GM12878 (cell line): ENCODE data around the gene ADAM10. TPM values are rescaled to one million over a fixed set of nuclear protein-coding genes. Genes with fewer than 3 reads are reported as not detected.

ENCODE experiments used
- ATAC-seq: fragments of 200-7000 bp; cut with Tn5 transposase; 3 replicates; pipeline ENCODE4 v1.9.1; 2020; ENCODE audit warnings: mild to moderate bottlenecking, moderate library complexity
- BruUV-seq: library from RNA; stranded (reverse); fragments of 400-500 nt; replicated peaks from 2 replicates; lab custom pipeline; 2021; lab: Mats Ljungman, UMichigan
- CTCF ChIA-PET: fragments of 300-600 bp; sonication (Branson Sonifier 250); formaldehyde crosslinking; extraction: SDS; loops from one replicate; lab custom pipeline; 2021; ENCODE audit warnings: inconsistent platforms; lab: Yijun Ruan, JAX
- POLR2A ChIA-PET: fragments of 350-600 bp; formaldehyde crosslinking; extraction: SDS; loops from one replicate; lab custom pipeline; 2021; ENCODE audit warnings: inconsistent platforms; lab: Charles Lee
- RAD21 ChIA-PET: fragments of 300-600 bp; sonication (Branson Sonifier 250); formaldehyde crosslinking; loops from one replicate; lab custom pipeline; 2023; ENCODE audit warnings: antibody characterized with exemption; ENCODE audit not compliant: unreplicated experiment; lab: Charles Lee
- SMC1A ChIA-PET: fragments of 300-600 bp; sonication (Branson Sonifier 250); formaldehyde crosslinking; loops from one replicate; lab custom pipeline; 2023; ENCODE audit not compliant: unreplicated experiment, uncharacterized antibody; lab: Charles Lee
- DNase-seq: peaks from one replicate; pipeline ENCODE4 v3.0.0-alpha.2; 2011; ENCODE audit warnings: low read depth, low spot score
- FAIRE-seq: peaks from 3 replicates; lab custom pipeline; 2011; peaks lifted over from hg19 to GRCh38; lab: Jason Lieb, UNC
- H2AFZ ChIP-seq: 2 replicates; pipeline ENCODE4 v1.6.0; 2011; ENCODE audit warnings: low read depth, low read length, control low read depth; ENCODE audit not compliant: control insufficient read depth
- H3K27ac ChIP-seq: 2 replicates; pipeline ENCODE4 v1.5.1; 2011; ENCODE audit warnings: control low read depth; ENCODE audit not compliant: control insufficient read depth, insufficient read depth
- H3K27me3 ChIP-seq, 2 experiments: replicated peaks in 1 of 2; 2 replicates each; pipeline versions ENCODE4 v1.6.0 to v1.6.1; 2011; ENCODE audit warnings: low read length in 1 of 2; ENCODE audit not compliant: control insufficient read depth in 2 of 2, insufficient read depth in 2 of 2
- H3K36me3 ChIP-seq, 2 experiments: 2 replicates each; pipeline ENCODE4 v1.5.1; 2011; ENCODE audit warnings: low read length in 1 of 2; ENCODE audit not compliant: control insufficient read depth in 2 of 2, insufficient read depth in 2 of 2
- H3K4me1 ChIP-seq: 2 replicates; pipeline ENCODE4 v1.6.1; 2011; ENCODE audit warnings: mild to moderate bottlenecking, low read length, moderate library complexity, mixed read lengths; ENCODE audit not compliant: control insufficient read depth, insufficient read depth
- H3K4me2 ChIP-seq: 2 replicates; pipeline ENCODE4 v1.6.0; 2011; ENCODE audit warnings: control low read depth; ENCODE audit not compliant: control insufficient read depth, insufficient read depth
- H3K4me3 ChIP-seq: fragments of 200-600 bp; sonication (generic); 2 replicates; pipeline ENCODE4 v1.5.1; 2016
- H3K79me2 ChIP-seq: 2 replicates; pipeline ENCODE4 v1.6.0; 2011; ENCODE audit warnings: low read length; ENCODE audit not compliant: control insufficient read depth, insufficient read depth
- H3K9ac ChIP-seq: 2 replicates; pipeline ENCODE4 v1.8.0; 2011; ENCODE audit warnings: low read length, control low read depth, mixed read lengths; ENCODE audit not compliant: control insufficient read depth, insufficient read depth
- H3K9me3 ChIP-seq: replicated peaks from 3 replicates; pipeline ENCODE4 v1.5.1; 2011; ENCODE audit warnings: mild to moderate bottlenecking, low read length; ENCODE audit not compliant: control insufficient read depth, insufficient read depth
- H4K20me1 ChIP-seq: 2 replicates; pipeline ENCODE4 v1.6.0; 2011; ENCODE audit not compliant: control insufficient read depth, insufficient read depth
- BHLHE40 ChIP-seq, 2 experiments: fragments of 450-650 bp in 1 of 2; IDR thresholded peaks; 2 replicates each; pipeline ENCODE4 v1.6.1; 2011 to 2017; ENCODE audit warnings: low read depth in 2 of 2, borderline replicate concordance in 1 of 2, improper control_type of control experiment in 1 of 2, low read length in 1 of 2, mild to moderate bottlenecking in 1 of 2
- CBFB ChIP-seq: IDR thresholded peaks from 2 replicates; pipeline ENCODE4 v1.6.1; 2016; ENCODE audit warnings: antibody characterized with exemption, low read depth
- CHD4 ChIP-seq: fragments of 200-600 bp; sonication (generic); IDR thresholded peaks from 2 replicates; pipeline ENCODE4 v1.6.1; 2016; ENCODE audit warnings: mild to moderate bottlenecking
- CTCF ChIP-seq, 3 experiments: IDR thresholded peaks in 2 of 3; conservative IDR thresholded peaks in 1 of 3; 2 replicates each; pipeline ENCODE4 v1.5.1; 2011; ENCODE audit warnings: low read depth in 3 of 3, low read length in 3 of 3, mild to moderate bottlenecking in 3 of 3, control low read depth in 2 of 3, moderate library complexity in 2 of 3, inconsistent platforms in 1 of 3, mixed read lengths in 1 of 3; ENCODE audit not compliant: control insufficient read depth in 2 of 3, insufficient read depth in 1 of 3; ENCODE audit errors: extremely low read depth in 1 of 3
- E4F1 ChIP-seq: fragments of 450-650 bp; IDR thresholded peaks from 2 replicates; pipeline ENCODE4 v1.6.1; 2018; ENCODE audit warnings: borderline replicate concordance, mild to moderate bottlenecking; ENCODE audit not compliant: partially characterized antibody
- ESRRA ChIP-seq: IDR thresholded peaks from 2 replicates; pipeline ENCODE4 v1.6.1; 2012; ENCODE audit warnings: mild to moderate bottlenecking, low read length, improper control_type of control experiment
- IKZF2 ChIP-seq, 2 experiments: fragments of 450-650 bp; IDR thresholded peaks; 2 replicates each; pipeline ENCODE4 v1.6.1; 2017; ENCODE audit warnings: mild to moderate bottlenecking in 2 of 2, moderate library complexity in 2 of 2
- IRF4 ChIP-seq: IDR thresholded peaks from 2 replicates; pipeline ENCODE4 v1.6.1; 2011; ENCODE audit warnings: low read depth, low read length
- LARP7 ChIP-seq: fragments of 450-650 bp; IDR thresholded peaks from 2 replicates; pipeline ENCODE4 v1.6.1; 2017; ENCODE audit warnings: mild to moderate bottlenecking
- MLLT1 ChIP-seq: fragments of 450-650 bp; IDR thresholded peaks from 2 replicates; pipeline ENCODE4 v1.6.1; 2016; ENCODE audit warnings: mild to moderate bottlenecking
- NBN ChIP-seq: fragments of 450-650 bp; IDR thresholded peaks from 2 replicates; pipeline ENCODE4 v1.6.1; 2016
- NFYA ChIP-seq: IDR thresholded peaks from 2 replicates; pipeline ENCODE4 v1.6.1; 2011; ENCODE audit warnings: low read depth, mild to moderate bottlenecking, low read length, improper control_type of control experiment, borderline replicate concordance
- NR2F1 ChIP-seq: fragments of 450-650 bp; conservative IDR thresholded peaks from 2 replicates; pipeline ENCODE4 v1.6.1; 2017; ENCODE audit warnings: mild to moderate bottlenecking
- RAD21 ChIP-seq: IDR thresholded peaks from 2 replicates; pipeline ENCODE4 v1.6.1; 2011; ENCODE audit warnings: mild to moderate bottlenecking, low read depth, low read length, moderate library complexity; ENCODE audit not compliant: insufficient read depth
- TCF3 ChIP-seq: IDR thresholded peaks from 2 replicates; pipeline ENCODE4 v1.6.1; 2012; ENCODE audit warnings: low read depth, mild to moderate bottlenecking, low read length, borderline replicate concordance; ENCODE audit not compliant: insufficient read depth
- ZNF24 ChIP-seq: fragments of 450-650 bp; IDR thresholded peaks from 2 replicates; pipeline ENCODE4 v1.6.1; 2017; ENCODE audit warnings: antibody characterized with exemption, mild to moderate bottlenecking
- WGBS: methylation state at CpG from one replicate; pipeline ENCODE4 v1.1.6; 2016; ENCODE audit warnings: low lambda C conversion rate; ENCODE audit not compliant: insufficient replicate concordance, insufficient coverage; ENCODE audit errors: missing lambda C conversion rate; 5-methylcytosine and 5-hydroxymethylcytosine counted together
- in situ Hi-C: fragments of 300-500 bp; cut with MboI; formaldehyde crosslinking; loops from 9 replicates; pipeline ENCODE4 v1.14.3; 2018; ENCODE audit warnings: mixed read lengths
- intact Hi-C: fragments of 100-400 bp; cut with micrococcal nuclease; formaldehyde crosslinking; loops from one replicate; pipeline ENCODE4 v1.14.2; 2022; ENCODE audit not compliant: unreplicated experiment
- polyA plus RNA-seq, 11 experiments: library from polyadenylated mRNA; depleted of rRNA in 4 of 11; unstranded in 6 of 11; stranded (reverse) in 5 of 11; fragments of >200 nt; fragmentation: Nextera tagmentation in 4 of 11; fragmentation: Illumina TruSeq in 1 of 11; extraction: Ambion mirVana in 4 of 11; extraction: Trizol in 1 of 11; gene quantifications; 1 replicate in 1 of 11; 2 replicates in 10 of 11; pipeline versions ENCODE4 v1.2.1 to v1.2.3, GENCODE V29; 2011 to 2016; ENCODE audit warnings: inconsistent platforms in 2 of 11, missing spikeins in 2 of 11, low read depth in 1 of 11
- total RNA-seq, 4 experiments: library from RNA; depleted of rRNA in 3 of 4; stranded (reverse); fragments of >200 nt in 3 of 4; fragmentation: Illumina TruSeq in 1 of 4; extraction: Trizol in 1 of 4; gene quantifications; 2 replicates each; pipeline versions ENCODE4 v1.2.1 to v1.2.3, GENCODE V29; 2013 to 2021

The ADAM10 gene
- total and polyA plus RNA-seq, 10 of the 15 experiments (the other 5 are each of a cell fraction or from before 2014, with no cell fraction given): 10.0 to 88.9 (median 51.7) TPM

- TF ChIP-seq E4F1: no peak
- no peak for TF ChIP-seq CHD4
- TF ChIP-seq LARP7: no peak
- no peak for TF ChIP-seq NBN
- TF ChIP-seq IKZF2 (IDR thresholded peaks at IDR 0.05): no peak
- no peak for TF ChIP-seq RAD21
- no peak for TF ChIP-seq ZNF24
- TF ChIP-seq, all 136 proteins: peak for 0
These were observed 204.0 kb downstream of the ADAM10 start (continued) for GRCh38 chr15:58545307-58546065.

GRCh38 chr15:58544756-58545155 is 204.8 kb downstream of the ADAM10 start:
- H3K4me1 ChIP-seq: no peaks in the 10 kb centered on the region
- no peak overlapping the region for H3K4me3 ChIP-seq
- in situ Hi-C loops (no loop called here), intact Hi-C loops (no loop called here)
- DNase-seq: no peak
- 91% methylated on average over 5 of the region's 5 CpGs for WGBS
- no peak overlapping the region for H3K4me2 ChIP-seq
- ChIA-PET POLR2A (interaction anchor here (1.0 kb wide), 1 partner anchor 69 kb away, joined by 3 read pairs; no protein-coding TSS in a partner anchor), SMC1A (no interaction called here), CTCF (interaction anchor here (0.6 kb wide), 1 partner anchor 87 kb away, joined by 3 read pairs; no protein-coding TSS in a partner anchor), RAD21 (interaction anchor here (0.7 kb wide), 1 partner anchor 225 kb away, joined by 3 read pairs; no protein-coding TSS in a partner anchor)
- no peak overlapping the region for H3K27ac ChIP-seq
- no peak for FAIRE-seq
- no peak for ATAC-seq
- no peaks in the 10 kb centered on the region for H3K79me2 ChIP-seq
- no peaks in the 10 kb centered on the region for H4K20me1 ChIP-seq
- no peaks in the 10 kb centered on the region for H3K27me3 ChIP-seq
- BruUV-seq: no TSS peak
- H3K36me3 ChIP-seq: no peaks in the 10 kb centered on the region
- no peak overlapping the region for H3K9ac ChIP-seq
- H3K9me3 ChIP-seq: no peaks in the 10 kb centered on the region
- no peak overlapping the region for H2AFZ ChIP-seq
- TF ChIP-seq NR2F1 (no peak), ESRRA (no peak), MLLT1 (no peak), TCF3 (no peak), NFYA (no peak), CBFB (no peak), BHLHE40 (IDR thresholded peaks at IDR 0.05; ENCODE audit: borderline replicate concordance in 1 of 2, low read depth in 2 of 2, low read length in 1 of 2) (no peak), RAD21 (no peak), IRF4 (no peak), CTCF (IDR thresholded peaks at IDR 0.05 in 2 of 3, conservative IDR thresholded peaks at IDR 0.05 in 1 of 3; ENCODE audit: control insufficient read depth in 2 of 3, extremely low read depth in 1 of 3, insufficient read depth in 1 of 3, low read depth in 3 of 3, low read length in 3 of 3) (no peak)
